Kidney epithelial cell (primary cell): ENCODE results near the gene NMRAL1. TPM values are rescaled to one million over a fixed set of nuclear protein-coding genes. Genes with fewer than 3 reads are reported as not detected.
A peak's percentile ranks its signal among the peaks of the same experiment; 100 is the strongest.

ENCODE experiments used
- DNase-seq: peaks from one replicate; pipeline ENCODE4 v3.0.0-alpha.2; 2010; ENCODE audit warnings: low read depth
- H3K27me3 ChIP-seq: 2 replicates; pipeline ENCODE4 v1.6.0; 2011; ENCODE audit warnings: low read length; ENCODE audit not compliant: control insufficient read depth, insufficient read depth
- H3K36me3 ChIP-seq: 2 replicates; pipeline ENCODE4 v1.5.1; 2011; ENCODE audit warnings: low read length; ENCODE audit not compliant: control insufficient read depth, insufficient read depth
- H3K4me3 ChIP-seq: 2 replicates; pipeline ENCODE4 v1.5.1; 2011; ENCODE audit warnings: low read depth, mild to moderate bottlenecking, control low read depth, low read length
- total RNA-seq: library from RNA; depleted of rRNA; stranded (reverse); fragments of >200 nt; gene quantifications from 2 replicates; pipeline ENCODE4 v1.2.3, GENCODE V29; 2015
- TF ChIP-seq, protein P1 (sequence below): IDR thresholded peaks from 2 replicates; pipeline ENCODE4 v1.5.1; 2011; ENCODE audit warnings: mild to moderate bottlenecking, moderate library complexity, low read length, control low read depth, inconsistent platforms; ENCODE audit not compliant: insufficient read depth, poor library complexity, severe bottlenecking

The NMRAL1 gene
- total RNA-seq, 1 donor from 2014 or later, result 59.5 TPM

DNA sequence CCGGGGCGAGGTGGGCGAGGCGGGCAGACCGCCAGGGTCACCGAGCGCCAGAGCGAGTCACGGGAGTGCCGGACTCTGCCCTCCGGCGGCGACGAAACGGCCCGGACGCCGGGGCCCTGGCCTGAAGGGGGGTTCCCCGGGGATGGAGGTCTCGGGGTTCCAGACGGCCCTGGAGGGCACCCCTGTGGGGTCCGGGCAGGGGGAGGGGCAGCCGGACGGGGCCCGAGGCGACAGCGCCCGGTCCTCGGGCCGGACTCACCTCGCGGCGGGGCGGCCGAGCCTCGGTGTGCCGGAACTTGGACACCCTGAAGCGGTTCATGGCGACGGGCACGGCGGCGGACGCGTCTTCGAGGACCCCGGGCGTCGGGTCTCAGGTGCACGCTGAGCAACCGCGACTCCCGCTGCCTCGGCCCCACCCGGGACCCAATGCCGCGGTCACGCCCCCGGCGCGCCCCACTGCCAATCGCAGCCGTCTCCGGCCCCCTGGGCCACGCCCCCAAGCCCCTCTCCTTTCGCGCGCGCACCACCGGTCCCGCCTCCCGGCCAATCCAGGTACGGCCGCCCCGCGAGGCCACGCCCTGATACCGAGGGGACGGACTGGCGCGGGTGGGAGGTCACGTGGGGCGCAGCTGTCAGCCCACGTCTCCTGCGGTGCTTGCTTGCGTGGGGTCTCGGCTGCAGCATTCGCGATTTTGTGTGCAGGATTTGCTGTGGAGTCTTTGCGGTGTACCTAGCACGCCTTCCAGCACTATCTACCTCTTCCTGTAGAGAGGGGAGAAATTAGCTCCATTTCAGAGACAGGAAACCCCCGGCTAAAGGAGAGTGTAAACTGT, 58.0 kb downstream of the NMRAL1 start, which contains the start of gene CORO7:
TSS of gene CORO7 (minus strand) at position 397 of the 833 bp plus-strand sequence. CDS start at position 319, 78 bp downstream.
- no peak for DNase-seq
- H3K36me3 ChIP-seq, result no peaks in the 10 kb centered on the region
- peak within 1 kb of the TSS; percentile 83 for H3K4me3 ChIP-seq
- TF ChIP-seq, protein P1, sequence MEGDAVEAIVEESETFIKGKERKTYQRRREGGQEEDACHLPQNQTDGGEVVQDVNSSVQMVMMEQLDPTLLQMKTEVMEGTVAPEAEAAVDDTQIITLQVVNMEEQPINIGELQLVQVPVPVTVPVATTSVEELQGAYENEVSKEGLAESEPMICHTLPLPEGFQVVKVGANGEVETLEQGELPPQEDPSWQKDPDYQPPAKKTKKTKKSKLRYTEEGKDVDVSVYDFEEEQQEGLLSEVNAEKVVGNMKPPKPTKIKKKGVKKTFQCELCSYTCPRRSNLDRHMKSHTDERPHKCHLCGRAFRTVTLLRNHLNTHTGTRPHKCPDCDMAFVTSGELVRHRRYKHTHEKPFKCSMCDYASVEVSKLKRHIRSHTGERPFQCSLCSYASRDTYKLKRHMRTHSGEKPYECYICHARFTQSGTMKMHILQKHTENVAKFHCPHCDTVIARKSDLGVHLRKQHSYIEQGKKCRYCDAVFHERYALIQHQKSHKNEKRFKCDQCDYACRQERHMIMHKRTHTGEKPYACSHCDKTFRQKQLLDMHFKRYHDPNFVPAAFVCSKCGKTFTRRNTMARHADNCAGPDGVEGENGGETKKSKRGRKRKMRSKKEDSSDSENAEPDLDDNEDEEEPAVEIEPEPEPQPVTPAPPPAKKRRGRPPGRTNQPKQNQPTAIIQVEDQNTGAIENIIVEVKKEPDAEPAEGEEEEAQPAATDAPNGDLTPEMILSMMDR, result no peak
- H3K27me3 ChIP-seq, result no peaks in the 10 kb centered on the region

DNA sequence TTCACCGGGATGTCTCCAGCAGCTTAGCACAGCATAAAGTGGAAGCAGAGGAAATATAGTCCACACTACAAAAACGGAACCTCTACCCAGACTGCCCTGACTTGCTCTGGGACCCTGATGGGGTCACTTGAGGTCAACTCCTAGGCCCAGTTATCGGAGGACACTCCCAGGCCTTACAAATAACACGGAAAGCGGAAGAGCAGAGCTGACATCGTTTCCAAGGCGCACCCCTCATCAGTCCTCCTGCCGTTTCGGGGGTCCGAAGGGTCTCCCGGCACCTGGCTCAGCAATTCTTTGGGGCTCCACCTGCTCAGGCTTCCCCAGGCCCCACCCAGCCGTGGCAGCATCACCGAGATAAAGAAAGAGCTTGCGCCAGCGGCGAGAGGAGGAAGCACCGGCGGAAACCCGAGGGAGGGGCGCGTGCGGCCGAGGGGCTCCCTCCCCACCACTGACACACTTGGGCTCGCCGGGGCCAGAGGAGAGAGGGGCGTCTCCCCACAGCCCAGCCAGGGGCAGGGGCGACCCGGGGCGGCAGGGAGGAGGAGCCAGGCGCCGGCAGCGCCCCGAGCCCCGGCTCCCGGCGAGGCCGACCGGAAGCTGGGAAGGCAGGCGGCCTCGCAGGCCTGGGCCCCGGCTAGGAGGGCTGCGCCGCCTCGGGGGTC, 58.8 kb downstream of the NMRAL1 start:
- no peak for DNase-seq
- no peaks in the 10 kb centered on the region for H3K36me3 ChIP-seq
- H3K27me3 ChIP-seq, result no peaks in the 10 kb centered on the region
- TF ChIP-seq, protein P1, result no peak
- H3K4me3 ChIP-seq, result peak overlapping the region; percentile 83

DNA sequence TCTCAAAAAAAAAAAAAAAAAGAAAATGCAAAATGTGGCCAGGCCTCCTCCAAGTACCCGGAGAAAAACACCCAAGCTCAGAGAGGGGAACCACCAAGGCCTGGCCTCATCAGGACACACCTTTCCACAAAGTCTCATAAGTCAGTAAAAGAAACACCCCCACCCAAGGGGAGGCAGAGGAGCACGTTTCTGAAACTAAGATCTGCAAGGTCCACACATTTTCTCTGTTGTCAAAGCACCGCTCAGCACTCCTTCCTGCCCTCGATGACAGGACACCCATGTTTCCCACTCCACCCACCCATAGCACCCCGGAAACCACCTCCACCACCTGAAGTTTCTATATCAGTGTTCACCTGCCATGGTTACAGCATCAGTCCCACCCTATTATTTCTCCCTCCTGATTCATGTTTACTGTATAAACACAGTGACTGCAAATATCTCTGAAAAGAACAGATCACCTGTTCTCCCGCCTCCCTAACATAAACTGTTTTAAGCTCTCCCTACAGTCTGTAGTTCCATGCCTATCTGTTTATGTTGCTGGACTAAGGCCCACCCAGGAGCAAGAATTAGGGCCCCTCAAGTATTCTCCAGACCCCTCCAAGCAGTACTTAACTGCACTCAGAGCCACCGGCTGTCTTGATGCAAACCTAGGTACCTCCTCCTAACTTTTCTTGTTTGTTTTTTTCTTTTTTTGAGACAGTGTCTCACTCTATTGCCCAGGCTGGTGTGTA, 60.1 kb downstream of the NMRAL1 start:
- DNase-seq, result no peak
- TF ChIP-seq, protein P1, result no peak
- Histone ChIP-seq H3K36me3 (no peaks in the 10 kb centered on the region), H3K4me3 (no peak overlapping the region), H3K27me3 (no peaks in the 10 kb centered on the region)

DNA sequence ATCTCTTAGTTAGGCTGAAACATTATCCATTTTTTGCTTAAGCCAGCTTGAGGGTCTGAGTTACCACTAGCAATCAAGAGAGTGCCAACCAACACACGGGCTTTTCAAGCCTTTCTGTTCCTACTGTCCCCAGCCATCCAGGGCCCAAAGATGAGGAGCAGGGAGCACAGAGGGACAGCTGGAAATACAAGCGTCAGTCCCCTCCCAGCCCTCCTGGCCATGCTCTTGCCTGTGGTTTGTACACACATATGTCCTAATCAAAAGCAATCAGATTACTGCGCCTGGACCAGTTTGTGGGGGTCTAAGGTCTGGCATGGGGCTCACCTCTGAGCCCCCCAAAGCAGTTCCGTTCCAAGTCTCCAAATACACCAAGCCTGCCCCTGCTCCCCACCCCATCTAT, 61.6 kb downstream of the NMRAL1 start:
- TF ChIP-seq, protein P1, result no peak
- H3K4me3 ChIP-seq, result no peak overlapping the region
- DNase-seq, result no peak
- H3K36me3 ChIP-seq, result no peaks in the 10 kb centered on the region
- no peaks in the 10 kb centered on the region for H3K27me3 ChIP-seq

DNA sequence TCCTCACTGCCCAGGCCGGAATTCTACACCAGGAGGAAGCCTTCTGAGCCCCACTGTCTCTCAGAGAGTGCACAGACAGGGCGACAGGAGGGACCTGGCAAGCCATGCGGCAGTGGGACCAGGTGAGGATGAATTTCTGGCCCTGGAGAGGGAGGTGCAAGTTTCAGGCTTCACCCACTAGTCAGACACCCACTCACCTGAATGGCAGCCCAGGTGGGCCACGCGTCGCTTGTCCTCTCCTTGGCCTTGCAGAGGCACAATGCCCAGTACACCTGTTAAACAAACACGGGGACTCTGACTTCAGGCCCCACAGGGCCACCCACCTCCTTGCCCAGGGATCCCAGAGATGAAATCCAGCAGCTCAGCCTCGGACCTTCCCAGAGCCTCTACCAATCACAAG, 62.3 kb downstream of the NMRAL1 start:
- H3K36me3 ChIP-seq, result no peaks in the 10 kb centered on the region
- DNase-seq, result no peak
- H3K27me3 ChIP-seq, result no peaks in the 10 kb centered on the region
- H3K4me3 ChIP-seq, result no peak overlapping the region
- TF ChIP-seq, protein P1, result no peak

Other genes with a start within 250 kb of the NMRAL1 start
- not detected in 2 replicates for gene SRL, start 232.5 kb downstream of the NMRAL1 start, total RNA-seq
- gene TFAP4, start 201.6 kb downstream of the NMRAL1 start, total RNA-seq, result 7.1 and 10.4 TPM in 2 replicates
- 11.5 and 14.7 TPM in 2 replicates for gene GLIS2, start 158.6 kb downstream of the NMRAL1 start, total RNA-seq
- 58.1 and 62.8 TPM in 2 replicates for gene PAM16, start 123.3 kb downstream of the NMRAL1 start, total RNA-seq
- 60.4 and 73.5 TPM in 2 replicates for gene VASN, start 102.8 kb downstream of the NMRAL1 start, total RNA-seq
- 57.3 and 76.2 TPM in 2 replicates for gene CORO7, start 58.0 kb downstream of the NMRAL1 start, total RNA-seq
- 71.2 and 77.6 TPM in 2 replicates for gene DNAJA3, start 48.8 kb downstream of the NMRAL1 start, total RNA-seq
- 64.4 and 72.6 TPM in 2 replicates for gene HMOX2, start 1.8 kb upstream of the NMRAL1 start, total RNA-seq
- gene CDIP1, start 64.1 kb upstream of the NMRAL1 start, total RNA-seq, result 14.1 and 16.8 TPM in 2 replicates
- gene C16orf96, start 81.7 kb upstream of the NMRAL1 start, total RNA-seq, result not detected in 2 replicates
- gene UBALD1, start 140.3 kb upstream of the NMRAL1 start, total RNA-seq, result 8.9 and 15.3 TPM in 2 replicates
- gene MGRN1, start 150.2 kb upstream of the NMRAL1 start, total RNA-seq, result 63.6 and 88.7 TPM in 2 replicates
- 19.1 and 36.1 TPM in 2 replicates for gene NUDT16L1, start 218.9 kb upstream of the NMRAL1 start, total RNA-seq